ENCODE data around the gene TPMT. TPM values are rescaled to one million over a fixed set of nuclear protein-coding genes. Genes with fewer than 3 reads are reported as not detected.

TPMT gene
- total RNA-seq, 5 donors from 2014 or later (not counting 1 experiment from before 2014, with no cell fraction given): 4.2 to 6.5 (median 5.5) TPM

DNA sequence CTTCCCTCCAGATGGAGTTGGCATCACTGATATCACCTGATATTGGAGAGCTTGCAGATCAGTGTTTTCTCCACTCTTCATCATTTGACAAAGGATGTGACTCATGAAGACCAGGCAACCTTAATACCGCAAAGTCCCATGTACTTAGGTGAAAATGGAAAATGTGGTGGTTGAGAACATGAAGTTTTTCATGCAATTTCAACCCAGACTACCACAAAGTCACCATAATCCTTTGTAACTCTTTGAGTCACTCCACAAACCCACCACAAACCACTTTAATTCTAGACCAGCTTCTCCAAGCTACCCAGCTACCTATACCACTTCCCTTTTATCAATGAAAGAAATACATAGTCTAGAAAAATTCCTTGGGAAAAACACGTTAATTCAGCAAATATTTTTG lies 39.5 kb downstream of the TPMT start:
- ChIA-PET CTCF (no interaction called here), POLR2A (interaction anchor here in 1 of 2 donors (0.6 kb wide), 1 partner anchor 149 kb away, joined by 11 read pairs; the partner anchor contains the start of gene DEK)
- no peak overlapping the region for H3K27ac ChIP-seq (ENCODE audit: low read length)
- ATAC-seq (replicated peaks in 1 of 4) (no peak), DNase-seq (no peak)
- H3K27ac Mint-ChIP-seq: no peak overlapping the region
- peaks cover 18 to 27% of the 10 kb centered on the region in 2 donors for H3K27me3 Mint-ChIP-seq
- WGBS (ENCODE audit: insufficient coverage): 33% methylated on average over 1 of the region's 2 CpGs
- H3K27me3 ChIP-seq (replicated peaks in 1 of 2; ENCODE audit: control insufficient read depth in 2 of 2, extremely low read depth in 1 of 2, insufficient read depth in 2 of 2, low read length in 1 of 2): peaks cover 0 to 4% of the 10 kb centered on the region in 2 experiments
- no peaks in the 10 kb centered on the region for H3K9me3 ChIP-seq
- H3K9me3 Mint-ChIP-seq: no peaks in the 10 kb centered on the region
- H3K36me3 ChIP-seq (ENCODE audit: control insufficient read depth in 2 of 2, extremely low read depth in 1 of 2, insufficient read depth in 1 of 2, low read length in 1 of 2): no peaks in the 10 kb centered on the region
- H3K4me1 ChIP-seq (ENCODE audit: control insufficient read depth in 1 of 2, extremely low read depth in 1 of 2, insufficient read depth in 2 of 2, low read length in 2 of 2): no peaks in the 10 kb centered on the region
- no peak overlapping the region for H3K4me3 ChIP-seq (ENCODE audit: control insufficient read depth in 1 of 2, extremely low read depth in 1 of 2, low read length in 1 of 2)
- peaks cover 6 to 11% (median 8%) of the 10 kb centered on the region in 3 donors for H3K4me1 Mint-ChIP-seq
- no peaks in the 10 kb centered on the region for H3K36me3 Mint-ChIP-seq
- H3K4me3 Mint-ChIP-seq: no peak overlapping the region

DNA sequence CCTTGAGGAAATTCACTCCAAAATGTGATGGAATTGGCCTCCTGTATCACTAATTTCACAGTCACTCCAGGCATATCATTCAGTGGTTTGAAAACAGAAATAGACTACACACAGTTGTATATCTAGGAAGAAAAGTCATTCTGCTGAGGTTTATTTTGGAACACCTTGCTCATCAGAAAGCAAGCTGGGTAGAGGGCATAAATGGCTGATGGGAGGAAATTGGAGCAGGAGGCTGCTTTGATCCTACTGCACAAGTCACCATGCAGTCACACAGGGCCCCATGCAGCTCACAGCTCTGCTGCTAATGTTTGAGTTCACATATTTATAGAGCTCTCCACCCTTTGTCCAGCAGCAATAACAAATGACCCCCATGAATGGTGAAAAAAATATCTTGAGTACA lies 44.7 kb downstream of the TPMT start:
- H3K27me3 ChIP-seq (replicated peaks in 1 of 2; ENCODE audit: control insufficient read depth in 2 of 2, extremely low read depth in 1 of 2, insufficient read depth in 2 of 2, low read length in 1 of 2): peaks cover 0 to 5% of the 10 kb centered on the region in 2 experiments
- CTCF ChIA-PET: no interaction called here
- ATAC-seq (replicated peaks in 1 of 4) (no peak), DNase-seq (no peak)
- no peak overlapping the region for H3K27ac ChIP-seq (ENCODE audit: low read length)
- Mint-ChIP-seq H3K36me3 (peaks cover 5% of the 10 kb centered on the region), H3K4me1 (peaks cover under 1 to 4% (median under 1%) of the 10 kb centered on the region in 3 donors), H3K27ac (no peak overlapping the region), H3K4me3 (no peak overlapping the region), H3K9me3 (peaks cover 6 to 17% (median 10%) of the 10 kb centered on the region in 3 donors), H3K27me3 (peaks cover 25 to 27% of the 10 kb centered on the region in 2 donors)
- peaks cover 3% of the 10 kb centered on the region for H3K9me3 ChIP-seq
- H3K4me3 ChIP-seq (ENCODE audit: control insufficient read depth in 1 of 2, extremely low read depth in 1 of 2, low read length in 1 of 2): no peak overlapping the region
- H3K4me1 ChIP-seq (ENCODE audit: control insufficient read depth in 1 of 2, extremely low read depth in 1 of 2, insufficient read depth in 2 of 2, low read length in 2 of 2): no peaks in the 10 kb centered on the region
- no peaks in the 10 kb centered on the region for H3K36me3 ChIP-seq (ENCODE audit: control insufficient read depth in 2 of 2, extremely low read depth in 1 of 2, insufficient read depth in 1 of 2, low read length in 1 of 2)
- POLR2A ChIA-PET: no interaction called here

GRCh38 chr6:18107061-18107460 lies 47.8 kb downstream of the TPMT start:
- DNase-seq (no peak), ATAC-seq (replicated peaks in 1 of 4) (no peak)
- Histone ChIP-seq H3K4me1 (ENCODE audit: control insufficient read depth in 1 of 2, extremely low read depth in 1 of 2, insufficient read depth in 2 of 2, low read length in 2 of 2) (no peaks in the 10 kb centered on the region), H3K27ac (ENCODE audit: low read length) (no peak overlapping the region), H3K4me3 (ENCODE audit: control insufficient read depth in 1 of 2, extremely low read depth in 1 of 2, low read length in 1 of 2) (no peak overlapping the region), H3K9me3 (peaks cover 3% of the 10 kb centered on the region), H3K36me3 (ENCODE audit: control insufficient read depth in 2 of 2, extremely low read depth in 1 of 2, insufficient read depth in 1 of 2, low read length in 1 of 2) (no peaks in the 10 kb centered on the region), H3K27me3 (replicated peaks in 1 of 2; ENCODE audit: control insufficient read depth in 2 of 2, extremely low read depth in 1 of 2, insufficient read depth in 2 of 2, low read length in 1 of 2) (peaks cover 0 to 12% of the 10 kb centered on the region in 2 experiments)
- H3K27me3 Mint-ChIP-seq: peaks cover 22 to 32% of the 10 kb centered on the region in 2 donors
- no peaks in the 10 kb centered on the region for H3K4me1 Mint-ChIP-seq
- peaks cover 5% of the 10 kb centered on the region for H3K36me3 Mint-ChIP-seq
- peaks cover 10 to 17% (median 12%) of the 10 kb centered on the region in 3 donors for H3K9me3 Mint-ChIP-seq
- CTCF ChIA-PET: no interaction called here
- no peak overlapping the region for H3K4me3 Mint-ChIP-seq
- H3K27ac Mint-ChIP-seq: no peak overlapping the region
- POLR2A ChIA-PET: no interaction called here
- WGBS (ENCODE audit: insufficient coverage): no CpG with 5 or more reads among the region's 1 CpG

DNA sequence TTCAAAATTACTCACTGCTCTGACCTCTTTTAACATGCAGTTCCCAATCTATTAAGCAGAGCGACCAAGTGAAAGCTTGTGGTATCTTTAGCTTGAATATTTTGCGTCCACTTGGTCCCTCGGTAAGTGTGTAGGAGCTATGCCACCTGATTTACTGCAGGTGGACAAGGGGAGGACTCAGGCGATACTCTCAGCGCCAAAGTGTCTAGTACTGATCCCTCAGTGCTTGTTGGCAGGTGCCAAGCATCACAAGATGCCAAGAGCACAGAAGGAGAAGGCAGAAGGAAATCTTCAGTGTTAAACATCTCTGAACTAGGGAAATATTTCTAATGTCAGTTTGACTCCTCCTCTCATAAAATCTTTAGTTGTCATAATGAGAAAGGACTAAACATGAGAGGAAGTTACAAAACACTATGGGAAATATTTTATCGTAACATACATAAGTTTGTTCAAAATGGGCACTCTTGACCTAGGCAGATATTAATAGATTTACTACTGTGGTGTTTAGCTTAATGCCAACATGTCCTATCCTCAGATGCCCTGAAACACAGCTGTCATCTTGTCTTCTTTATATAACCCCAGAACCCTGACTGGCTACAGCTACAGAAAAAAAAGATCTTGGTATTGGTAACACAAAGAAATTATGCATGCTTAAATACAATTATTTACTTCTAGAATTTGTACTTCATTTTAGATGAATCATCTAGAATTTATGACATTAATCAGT lies 51.9 kb downstream of the TPMT start:
- no peak for ATAC-seq (replicated peaks in 1 of 4)
- CTCF ChIA-PET: no interaction called here

DNA sequence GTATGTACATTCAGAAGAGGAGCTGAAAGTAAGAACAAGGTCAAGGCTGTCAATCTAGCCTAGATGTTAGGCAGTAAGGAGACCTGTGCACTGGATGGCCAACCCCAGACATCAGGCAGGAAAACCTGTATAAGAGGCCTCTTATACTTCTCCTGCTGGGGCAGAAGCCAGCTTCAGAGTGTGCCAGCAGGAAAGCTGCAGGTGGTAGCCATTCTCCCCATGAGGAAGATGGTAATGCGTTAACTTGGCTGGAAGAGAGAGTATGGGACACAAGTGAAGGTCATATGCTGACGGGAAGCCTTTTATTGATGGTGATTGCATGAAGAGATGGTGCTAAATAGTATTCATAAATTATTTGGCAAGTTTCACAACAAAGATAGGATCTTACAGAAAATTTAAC lies 53.0 kb downstream of the TPMT start:
- Mint-ChIP-seq H3K27ac (no peak overlapping the region), H3K9me3 (peaks cover 5 to 12% (median 12%) of the 10 kb centered on the region in 3 donors), H3K4me3 (no peak overlapping the region), H3K4me1 (no peaks in the 10 kb centered on the region), H3K27me3 (peaks cover 28% of the 10 kb centered on the region in 2 donors), H3K36me3 (peaks cover 1% of the 10 kb centered on the region)
- Histone ChIP-seq H3K4me3 (ENCODE audit: control insufficient read depth in 1 of 2, extremely low read depth in 1 of 2, low read length in 1 of 2) (no peak overlapping the region), H3K9me3 (peaks cover under 1% of the 10 kb centered on the region), H3K27me3 (replicated peaks in 1 of 2; ENCODE audit: control insufficient read depth in 2 of 2, extremely low read depth in 1 of 2, insufficient read depth in 2 of 2, low read length in 1 of 2) (peaks cover 0 to 14% of the 10 kb centered on the region in 2 experiments), H3K4me1 (ENCODE audit: control insufficient read depth in 1 of 2, extremely low read depth in 1 of 2, insufficient read depth in 2 of 2, low read length in 2 of 2) (no peaks in the 10 kb centered on the region), H3K27ac (ENCODE audit: low read length) (no peak overlapping the region), H3K36me3 (ENCODE audit: control insufficient read depth in 2 of 2, extremely low read depth in 1 of 2, insufficient read depth in 1 of 2, low read length in 1 of 2) (no peaks in the 10 kb centered on the region)
- ChIA-PET POLR2A (no interaction called here), CTCF (no interaction called here)
- WGBS (ENCODE audit: insufficient coverage): no CpG with 5 or more reads among the region's 2 CpGs
- DNase-seq: no peak
- no peak for ATAC-seq (replicated peaks in 1 of 4)

More for the DNA sequence above, 51.9 kb downstream of the TPMT start:
- Mint-ChIP-seq H3K9me3 (peaks cover 10 to 17% (median 12%) of the 10 kb centered on the region in 3 donors), H3K4me3 (no peak overlapping the region), H3K36me3 (peaks cover 5% of the 10 kb centered on the region), H3K4me1 (no peaks in the 10 kb centered on the region), H3K27me3 (peaks cover 23 to 25% of the 10 kb centered on the region in 2 donors), H3K27ac (no peak overlapping the region)
- POLR2A ChIA-PET: no interaction called here
- Histone ChIP-seq H3K9me3 (peaks cover 3% of the 10 kb centered on the region), H3K27ac (ENCODE audit: low read length) (no peak overlapping the region), H3K4me1 (ENCODE audit: control insufficient read depth in 1 of 2, extremely low read depth in 1 of 2, insufficient read depth in 2 of 2, low read length in 2 of 2) (no peaks in the 10 kb centered on the region), H3K36me3 (ENCODE audit: control insufficient read depth in 2 of 2, extremely low read depth in 1 of 2, insufficient read depth in 1 of 2, low read length in 1 of 2) (no peaks in the 10 kb centered on the region), H3K4me3 (ENCODE audit: control insufficient read depth in 1 of 2, extremely low read depth in 1 of 2, low read length in 1 of 2) (no peak overlapping the region), H3K27me3 (replicated peaks in 1 of 2; ENCODE audit: control insufficient read depth in 2 of 2, extremely low read depth in 1 of 2, insufficient read depth in 2 of 2, low read length in 1 of 2) (peaks cover 0 to 13% of the 10 kb centered on the region in 2 experiments)
- DNase-seq: no peak
- 91% methylated on average over 4 of the region's 6 CpGs for WGBS (ENCODE audit: insufficient coverage)

DNA sequence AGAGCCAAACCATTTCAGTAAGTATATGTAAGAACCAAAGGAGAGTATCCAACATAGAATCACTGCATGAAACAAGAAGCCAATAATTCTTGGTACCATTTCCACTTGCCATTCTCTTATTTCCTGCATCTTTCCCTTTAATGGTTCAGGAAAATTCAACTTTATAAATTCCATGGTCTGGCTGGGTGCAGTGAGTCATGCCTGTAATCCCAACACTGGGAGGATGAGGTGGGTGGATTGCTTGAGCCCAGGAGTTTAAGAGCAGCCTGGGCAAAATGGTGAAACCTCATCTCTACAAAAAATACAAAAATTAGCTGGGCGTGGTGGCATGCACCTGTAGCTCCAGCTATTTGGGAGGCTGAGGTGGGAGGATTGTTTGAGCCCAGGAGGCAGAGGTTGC lies 53.6 kb downstream of the TPMT start:
- no peak overlapping the region for H3K4me3 Mint-ChIP-seq
- Histone ChIP-seq H3K27me3 (replicated peaks in 1 of 2; ENCODE audit: control insufficient read depth in 2 of 2, extremely low read depth in 1 of 2, insufficient read depth in 2 of 2, low read length in 1 of 2) (peaks cover 0 to 14% of the 10 kb centered on the region in 2 experiments), H3K4me3 (ENCODE audit: control insufficient read depth in 1 of 2, extremely low read depth in 1 of 2, low read length in 1 of 2) (no peak overlapping the region), H3K36me3 (ENCODE audit: control insufficient read depth in 2 of 2, extremely low read depth in 1 of 2, insufficient read depth in 1 of 2, low read length in 1 of 2) (no peaks in the 10 kb centered on the region), H3K9me3 (no peaks in the 10 kb centered on the region), H3K4me1 (ENCODE audit: control insufficient read depth in 1 of 2, extremely low read depth in 1 of 2, insufficient read depth in 2 of 2, low read length in 2 of 2) (no peaks in the 10 kb centered on the region), H3K27ac (ENCODE audit: low read length) (no peak overlapping the region)
- ATAC-seq (replicated peaks in 1 of 4): no peak
- H3K27me3 Mint-ChIP-seq: peaks cover 28% of the 10 kb centered on the region in 2 donors
- peaks cover 3 to 12% (median 8%) of the 10 kb centered on the region in 3 donors for H3K9me3 Mint-ChIP-seq
- no peaks in the 10 kb centered on the region for H3K4me1 Mint-ChIP-seq
- H3K36me3 Mint-ChIP-seq: no peaks in the 10 kb centered on the region
- H3K27ac Mint-ChIP-seq: no peak overlapping the region
- ChIA-PET CTCF (no interaction called here), POLR2A (no interaction called here)
- no peak for DNase-seq
- no CpG with 5 or more reads among the region's 1 CpG for WGBS (ENCODE audit: insufficient coverage)
